ENCODE measurements around the gene HJURP. TPM values are rescaled to one million over a fixed set of nuclear protein-coding genes. Genes with fewer than 3 reads are reported as not detected.

Gene HJURP
- polyA plus RNA-seq, 6 donors from 2014 or later: not detected

GRCh38 chr2:233798335-233799086, 55.8 kb downstream of the HJURP start:
- DNase-seq: no peak
- H3K4me3 Mint-ChIP-seq: no peak overlapping the region
- peaks cover 0 to 1% (median 0%) of the 10 kb centered on the region in 7 donors for H3K9me3 Mint-ChIP-seq
- no peaks in the 10 kb centered on the region for H3K36me3 Mint-ChIP-seq
- ATAC-seq (ENCODE audit: low read depth in 2 of 2): no peak
- H3K27me3 Mint-ChIP-seq: peaks cover 4 to 21% (median 20%) of the 10 kb centered on the region in 3 donors
- H3K27ac Mint-ChIP-seq: peak overlapping the region in 2 of 6 donors; percentile 56 to 91
- H3K4me1 Mint-ChIP-seq: peaks cover 0 to 4% (median 0%) of the 10 kb centered on the region in 3 donors

- H3K4me3 Mint-ChIP-seq: no peak overlapping the region
- DNase-seq (no peak), ATAC-seq (ENCODE audit: low read depth in 2 of 2) (no peak)
- no peak overlapping the region for H3K27ac Mint-ChIP-seq
- H3K27me3 Mint-ChIP-seq: peaks cover 0 to 32% (median 20%) of the 10 kb centered on the region in 3 donors
- H3K4me1 Mint-ChIP-seq: peaks cover 0 to 2% (median 0%) of the 10 kb centered on the region in 3 donors
- peaks cover 0 to 1% (median 0%) of the 10 kb centered on the region in 7 donors for H3K9me3 Mint-ChIP-seq
- H3K36me3 Mint-ChIP-seq: peaks cover 0 to 8% of the 10 kb centered on the region in 2 donors
Measured at GRCh38 chr2:233796254-233796653, 58.1 kb downstream of the HJURP start.

- H3K27me3 Mint-ChIP-seq: peaks cover 0 to 37% (median 25%) of the 10 kb centered on the region in 3 donors
- H3K27ac Mint-ChIP-seq: no peak overlapping the region
- DNase-seq (no peak), ATAC-seq (ENCODE audit: low read depth in 2 of 2) (no peak)
- H3K9me3 Mint-ChIP-seq: peaks cover 0 to 3% (median 0%) of the 10 kb centered on the region in 7 donors
- H3K36me3 Mint-ChIP-seq: peaks cover 0 to 8% of the 10 kb centered on the region in 2 donors
- no peak overlapping the region for H3K4me3 Mint-ChIP-seq
- peaks cover 0 to 4% (median 0%) of the 10 kb centered on the region in 3 donors for H3K4me1 Mint-ChIP-seq
Measured at GRCh38 chr2:233795735-233796171, 58.6 kb downstream of the HJURP start.

DNA sequence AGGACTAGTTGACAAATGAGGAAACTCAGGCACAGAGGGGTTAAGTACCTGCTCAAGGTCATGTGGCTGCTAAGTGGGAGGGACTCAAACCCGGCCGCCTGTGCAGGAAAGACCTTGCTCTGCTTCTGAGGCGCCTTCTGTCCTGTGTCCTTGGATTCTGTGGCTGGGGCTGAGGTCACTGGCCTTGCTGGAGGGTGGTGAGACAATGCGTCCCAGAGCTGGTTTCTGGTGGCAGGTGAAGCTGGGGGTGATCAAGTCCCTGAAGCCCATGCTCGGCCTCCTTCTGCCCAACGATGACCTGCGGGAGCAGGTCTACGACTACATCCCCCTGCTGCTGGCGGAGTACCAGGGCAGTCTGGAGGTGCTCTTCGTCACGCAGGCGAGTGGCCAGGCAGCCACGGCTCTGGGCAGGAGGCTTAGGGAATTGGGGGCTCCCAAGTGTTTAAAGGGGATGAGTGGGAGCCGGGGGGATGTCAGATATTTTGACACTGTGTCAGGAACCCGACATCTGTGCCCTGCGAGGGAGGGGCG, 60.1 kb downstream of the HJURP start:
- DNase-seq: no peak
- H3K27me3 Mint-ChIP-seq: peaks cover 0 to 40% (median 27%) of the 10 kb centered on the region in 3 donors
- H3K4me1 Mint-ChIP-seq: peaks cover 0 to 9% (median 2%) of the 10 kb centered on the region in 3 donors
- H3K4me3 Mint-ChIP-seq: no peak overlapping the region
- ATAC-seq (ENCODE audit: low read depth in 2 of 2): no peak
- H3K36me3 Mint-ChIP-seq: peaks cover 0 to 8% of the 10 kb centered on the region in 2 donors
- no peak overlapping the region for H3K27ac Mint-ChIP-seq
- peaks cover 0 to 9% (median 0%) of the 10 kb centered on the region in 7 donors for H3K9me3 Mint-ChIP-seq

GRCh38 chr2:233793465-233794127, 60.7 kb downstream of the HJURP start:
- no peak overlapping the region for H3K27ac Mint-ChIP-seq
- ATAC-seq (ENCODE audit: low read depth in 2 of 2): no peak
- peaks cover 0 to 12% (median 5%) of the 10 kb centered on the region in 3 donors for H3K4me1 Mint-ChIP-seq
- H3K9me3 Mint-ChIP-seq: peaks cover 0 to 12% (median 0%) of the 10 kb centered on the region in 7 donors
- H3K27me3 Mint-ChIP-seq: peaks cover 0 to 40% (median 27%) of the 10 kb centered on the region in 3 donors
- DNase-seq: no peak
- no peak overlapping the region for H3K4me3 Mint-ChIP-seq
- H3K36me3 Mint-ChIP-seq: peaks cover 0 to 8% of the 10 kb centered on the region in 2 donors

DNA sequence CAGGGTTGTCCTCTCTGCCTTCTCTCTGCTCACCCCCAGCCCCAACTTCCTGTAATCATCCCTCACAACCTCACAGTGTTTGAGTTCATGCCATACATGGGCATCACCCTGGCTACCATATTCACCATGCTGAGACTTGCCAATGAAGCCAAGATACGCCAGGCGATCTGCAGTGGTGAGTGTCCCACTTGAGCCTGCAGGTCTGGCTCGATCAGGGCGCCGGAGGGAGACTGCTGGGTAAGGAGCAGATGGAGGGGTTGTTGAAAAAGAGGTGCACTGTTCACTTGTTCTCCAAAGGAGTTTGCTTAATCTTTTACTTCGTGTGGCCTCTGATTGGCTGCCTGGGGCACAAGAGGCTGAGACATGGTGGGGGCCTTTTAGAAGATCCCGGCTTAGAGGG, 61.6 kb downstream of the HJURP start:
- no peak overlapping the region for H3K27ac Mint-ChIP-seq
- peaks cover 0 to 12% (median 0%) of the 10 kb centered on the region in 7 donors for H3K9me3 Mint-ChIP-seq
- peaks cover 0 to 8% of the 10 kb centered on the region in 2 donors for H3K36me3 Mint-ChIP-seq
- no peak overlapping the region for H3K4me3 Mint-ChIP-seq
- no peak for ATAC-seq (ENCODE audit: low read depth in 2 of 2)
- no peak for DNase-seq
- H3K4me1 Mint-ChIP-seq: peaks cover 0 to 12% (median 5%) of the 10 kb centered on the region in 3 donors
- peaks cover 0 to 34% (median 22%) of the 10 kb centered on the region in 3 donors for H3K27me3 Mint-ChIP-seq

DNA sequence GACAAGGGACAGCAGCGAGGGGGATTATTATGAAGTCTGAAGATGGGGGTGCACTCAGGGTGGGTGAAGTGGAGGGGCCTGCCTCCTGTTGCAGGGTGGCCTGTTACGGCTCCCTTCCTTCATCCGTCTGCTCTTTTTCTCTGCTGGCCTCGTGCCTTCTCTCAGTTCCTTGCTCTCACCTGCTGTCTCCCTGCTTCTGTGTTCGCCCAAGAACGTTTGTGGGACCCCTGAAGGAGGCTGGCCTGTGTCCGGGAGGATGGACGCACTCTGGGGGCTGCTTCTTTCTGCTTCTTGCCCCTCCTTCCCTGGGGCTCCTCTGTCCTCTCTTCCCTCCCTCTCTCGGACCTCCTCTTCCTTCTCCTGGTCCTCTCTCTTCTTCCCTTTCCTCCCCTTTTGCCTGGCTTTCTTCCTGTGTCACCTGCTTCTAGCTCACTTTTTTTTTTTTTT, 62.4 kb downstream of the HJURP start:
- Mint-ChIP-seq H3K27me3 (peaks cover 0 to 34% (median 22%) of the 10 kb centered on the region in 3 donors), H3K9me3 (peaks cover 0 to 12% (median 0%) of the 10 kb centered on the region in 7 donors), H3K36me3 (peaks cover 0 to 8% of the 10 kb centered on the region in 2 donors), H3K27ac (no peak overlapping the region), H3K4me3 (peak overlapping the region in 1 of 8 donors; percentile 74), H3K4me1 (peaks cover 0 to 12% (median 5%) of the 10 kb centered on the region in 3 donors)
- ATAC-seq (ENCODE audit: low read depth in 2 of 2) (no peak), DNase-seq (no peak)

DNA sequence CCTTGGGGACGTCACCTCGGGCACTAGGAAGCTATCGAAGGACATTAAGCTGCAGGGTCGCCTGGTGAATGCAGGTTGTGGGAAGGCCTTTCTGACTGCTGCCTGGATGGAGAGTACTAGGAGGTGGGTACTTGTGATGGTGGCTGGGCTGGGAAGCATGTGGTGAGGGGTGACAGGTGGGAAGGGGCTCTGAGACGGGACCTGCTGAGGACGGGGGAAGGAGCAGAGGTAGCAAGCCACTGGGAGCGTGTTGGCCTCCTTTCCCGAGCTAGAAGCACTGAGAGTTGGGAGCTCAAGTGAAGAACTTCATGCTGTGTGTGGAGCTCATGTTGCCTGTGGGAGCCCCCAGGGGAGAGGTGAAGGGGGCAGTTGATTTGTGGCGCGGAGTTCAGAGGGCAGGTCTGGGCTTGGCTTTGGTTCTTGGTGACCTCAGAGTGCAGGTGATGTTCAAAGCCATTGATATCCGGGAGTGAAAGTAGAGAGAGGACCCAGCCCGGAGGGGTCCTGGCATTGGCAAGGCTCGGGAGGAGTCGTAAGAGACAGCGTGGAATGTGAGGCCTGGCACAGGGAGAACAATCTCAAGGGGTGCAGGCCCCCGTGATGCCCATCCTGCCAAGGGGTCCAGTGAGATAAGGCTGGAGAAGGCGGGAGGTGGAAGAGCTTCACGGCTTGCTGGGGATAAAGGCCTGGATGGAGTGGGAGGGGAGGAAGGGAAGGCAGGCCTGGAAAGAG, 63.0 kb downstream of the HJURP start:
- H3K36me3 Mint-ChIP-seq: peaks cover 0 to 8% of the 10 kb centered on the region in 2 donors
- H3K4me1 Mint-ChIP-seq: peaks cover 0 to 12% (median 5%) of the 10 kb centered on the region in 3 donors
- no peak for ATAC-seq (ENCODE audit: low read depth in 2 of 2)
- H3K27ac Mint-ChIP-seq: peak overlapping the region in 3 of 6 donors; percentile 5 to 46 (median 44)
- peaks cover 0 to 13% (median 1%) of the 10 kb centered on the region in 7 donors for H3K9me3 Mint-ChIP-seq
- no peak for DNase-seq
- H3K4me3 Mint-ChIP-seq: no peak overlapping the region
- peaks cover 0 to 34% (median 25%) of the 10 kb centered on the region in 3 donors for H3K27me3 Mint-ChIP-seq

DNA sequence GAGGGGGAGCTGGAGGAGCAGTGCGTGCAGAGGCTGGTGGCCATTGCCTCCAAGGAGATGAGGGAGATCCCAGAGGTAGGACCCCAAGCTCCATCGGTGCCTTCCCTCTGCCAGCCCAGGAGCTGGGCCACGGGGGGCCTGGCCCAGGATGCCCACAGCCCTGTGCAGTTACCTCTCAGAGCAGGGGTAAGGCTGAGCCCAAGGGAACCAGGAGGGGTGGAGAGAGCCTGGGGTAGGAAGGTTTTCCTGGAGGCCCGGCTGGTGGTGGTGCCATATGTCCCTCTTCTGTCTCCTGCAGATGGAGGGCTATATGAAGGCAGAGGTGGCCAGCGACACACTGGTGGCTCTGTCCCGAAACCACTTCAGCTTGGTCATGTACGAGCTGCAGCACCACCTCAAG, 64.8 kb downstream of the HJURP start:
- H3K9me3 Mint-ChIP-seq: peaks cover 2 to 15% (median 8%) of the 10 kb centered on the region in 7 donors
- peaks cover 0 to 8% of the 10 kb centered on the region in 2 donors for H3K36me3 Mint-ChIP-seq
- peaks cover 5 to 37% (median 34%) of the 10 kb centered on the region in 3 donors for H3K27me3 Mint-ChIP-seq
- no peak for ATAC-seq (ENCODE audit: low read depth in 2 of 2)
- no peak for DNase-seq
- H3K27ac Mint-ChIP-seq: no peak overlapping the region
- H3K4me1 Mint-ChIP-seq: peaks cover 0 to 12% (median 5%) of the 10 kb centered on the region in 3 donors
- no peak overlapping the region for H3K4me3 Mint-ChIP-seq

Other genes with a start within 250 kb of the HJURP start
- not detected for gene UGT1A8, start 236.9 kb downstream of the HJURP start, polyA plus RNA-seq (ENCODE audit: low read depth in 6 of 6)
- gene UGT1A10, start 218.1 kb downstream of the HJURP start, polyA plus RNA-seq (ENCODE audit: low read depth in 6 of 6): not detected
- gene UGT1A9, start 182.6 kb downstream of the HJURP start, polyA plus RNA-seq (ENCODE audit: low read depth in 6 of 6): not detected
- not detected for gene UGT1A7, start 172.6 kb downstream of the HJURP start, polyA plus RNA-seq (ENCODE audit: low read depth in 6 of 6)
- gene UGT1A6, start 161.6 kb downstream of the HJURP start, polyA plus RNA-seq (ENCODE audit: low read depth in 6 of 6): not detected
- not detected for gene UGT1A5, start 141.6 kb downstream of the HJURP start, polyA plus RNA-seq (ENCODE audit: low read depth in 6 of 6)
- not detected for gene UGT1A4, start 135.8 kb downstream of the HJURP start, polyA plus RNA-seq (ENCODE audit: low read depth in 6 of 6)
- not detected for gene UGT1A3, start 125.5 kb downstream of the HJURP start, polyA plus RNA-seq (ENCODE audit: low read depth in 6 of 6)
- not detected for gene UGT1A1, start 94.3 kb downstream of the HJURP start, polyA plus RNA-seq (ENCODE audit: low read depth in 6 of 6)
- gene MROH2A, start 76.2 kb downstream of the HJURP start, polyA plus RNA-seq (ENCODE audit: low read depth in 6 of 6): not detected
- gene TRPM8, start 62.8 kb upstream of the HJURP start, polyA plus RNA-seq (ENCODE audit: low read depth in 6 of 6): not detected
- gene SPP2, start 196.2 kb upstream of the HJURP start, polyA plus RNA-seq (ENCODE audit: low read depth in 6 of 6): not detected

Data from naive B cell (primary cell).